Neural progenitor cell (in vitro differentiated cells): ENCODE measurements around the gene CCDC126.

ENCODE experiments used
- EZH2 ChIP-seq: fragments of 200-600 bp; sonication (generic); IDR thresholded peaks from 2 replicates; pipeline ENCODE4 v1.6.1; 2017; ENCODE audit warnings: antibody characterized with exemption, mild to moderate bottlenecking, moderate library complexity
- TF ChIP-seq, protein P1 (sequence below): fragments of 200-600 bp; sonication (generic); IDR thresholded peaks from 2 replicates; pipeline ENCODE4 v1.5.1; 2017; ENCODE audit warnings: antibody characterized with exemption, mild to moderate bottlenecking

GRCh38 chr7:23633417-23633816, 36.2 kb downstream of the CCDC126 start:
- TF ChIP-seq, protein P1, sequence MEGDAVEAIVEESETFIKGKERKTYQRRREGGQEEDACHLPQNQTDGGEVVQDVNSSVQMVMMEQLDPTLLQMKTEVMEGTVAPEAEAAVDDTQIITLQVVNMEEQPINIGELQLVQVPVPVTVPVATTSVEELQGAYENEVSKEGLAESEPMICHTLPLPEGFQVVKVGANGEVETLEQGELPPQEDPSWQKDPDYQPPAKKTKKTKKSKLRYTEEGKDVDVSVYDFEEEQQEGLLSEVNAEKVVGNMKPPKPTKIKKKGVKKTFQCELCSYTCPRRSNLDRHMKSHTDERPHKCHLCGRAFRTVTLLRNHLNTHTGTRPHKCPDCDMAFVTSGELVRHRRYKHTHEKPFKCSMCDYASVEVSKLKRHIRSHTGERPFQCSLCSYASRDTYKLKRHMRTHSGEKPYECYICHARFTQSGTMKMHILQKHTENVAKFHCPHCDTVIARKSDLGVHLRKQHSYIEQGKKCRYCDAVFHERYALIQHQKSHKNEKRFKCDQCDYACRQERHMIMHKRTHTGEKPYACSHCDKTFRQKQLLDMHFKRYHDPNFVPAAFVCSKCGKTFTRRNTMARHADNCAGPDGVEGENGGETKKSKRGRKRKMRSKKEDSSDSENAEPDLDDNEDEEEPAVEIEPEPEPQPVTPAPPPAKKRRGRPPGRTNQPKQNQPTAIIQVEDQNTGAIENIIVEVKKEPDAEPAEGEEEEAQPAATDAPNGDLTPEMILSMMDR: no peak
- TF ChIP-seq EZH2: no peak
